ENCODE measurements around the gene FBXO17.
A peak's percentile ranks its signal among the peaks of the same experiment; 100 is the strongest.
"Not testable (repeated sequence)": the region's sequence is repeated elsewhere in the genome, so short reads cannot be mapped to it uniquely, and the experiment has no call there.

The FBXO17 gene

DNA sequence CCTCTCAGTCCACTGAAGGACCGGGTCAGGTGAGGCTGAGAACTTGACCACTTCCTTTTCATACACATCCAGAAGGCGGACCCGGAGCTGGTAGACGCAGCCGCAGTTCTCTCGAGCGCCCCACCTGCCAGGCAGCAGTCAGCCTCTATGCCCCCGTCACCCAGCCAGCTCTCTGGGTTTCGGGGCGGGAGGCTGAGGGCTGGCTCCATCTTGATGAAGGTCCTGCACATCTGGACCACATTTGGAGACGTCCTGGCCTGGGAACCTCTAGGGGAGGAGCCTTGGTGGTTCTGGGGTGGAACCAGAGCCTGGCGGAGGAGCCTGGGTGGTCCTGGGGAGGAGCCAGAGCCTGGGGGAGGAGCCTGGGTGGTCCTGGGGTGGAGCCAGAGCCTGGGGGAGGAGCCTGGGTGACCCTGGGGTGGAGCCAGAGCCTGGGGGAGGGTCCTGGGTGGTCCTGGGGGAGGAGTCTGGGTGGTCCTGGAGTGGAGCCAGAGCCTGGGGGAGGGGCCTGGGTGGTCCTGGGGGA is 30.5 kb downstream of the FBXO17 start:
- no peak for DNase-seq (ENCODE audit: low read depth in 2 of 2)

DNA sequence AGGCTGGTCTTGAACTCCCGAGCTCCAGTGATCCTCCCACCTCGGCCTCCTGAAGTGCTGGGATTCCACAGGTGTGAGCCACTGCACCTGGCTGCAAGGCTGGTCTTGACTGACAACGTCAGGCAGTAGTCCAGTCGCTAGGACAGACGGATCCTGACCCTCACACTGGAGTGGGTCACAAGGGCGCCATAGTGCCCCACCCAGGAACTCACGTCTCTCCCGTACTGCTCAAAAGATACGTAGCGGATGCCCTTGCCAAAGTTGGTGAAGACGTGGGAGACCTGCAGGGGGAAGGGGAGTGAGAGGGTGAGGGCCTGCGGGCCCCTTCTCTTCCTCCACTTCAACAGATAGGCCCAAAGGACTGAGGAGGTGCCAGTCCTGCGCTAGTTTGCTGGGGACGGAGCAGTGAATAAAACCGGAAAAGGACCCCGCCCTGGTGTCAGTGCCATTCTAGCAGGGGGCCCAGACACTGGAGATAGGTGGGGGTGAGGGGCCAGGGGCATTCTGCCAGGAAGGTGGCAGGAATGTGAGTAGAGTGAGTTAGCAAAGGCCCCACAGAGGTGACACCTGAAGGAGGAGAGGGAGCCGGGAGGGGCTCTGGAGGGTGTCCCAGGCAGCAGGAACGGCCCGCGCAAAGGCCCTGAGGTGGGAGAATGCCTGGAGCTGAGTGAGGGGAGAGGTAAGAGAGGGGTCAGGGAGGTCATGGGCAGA is 32.9 kb downstream of the FBXO17 start:
- DNase-seq (ENCODE audit: low read depth in 2 of 2), result no peak

DNA sequence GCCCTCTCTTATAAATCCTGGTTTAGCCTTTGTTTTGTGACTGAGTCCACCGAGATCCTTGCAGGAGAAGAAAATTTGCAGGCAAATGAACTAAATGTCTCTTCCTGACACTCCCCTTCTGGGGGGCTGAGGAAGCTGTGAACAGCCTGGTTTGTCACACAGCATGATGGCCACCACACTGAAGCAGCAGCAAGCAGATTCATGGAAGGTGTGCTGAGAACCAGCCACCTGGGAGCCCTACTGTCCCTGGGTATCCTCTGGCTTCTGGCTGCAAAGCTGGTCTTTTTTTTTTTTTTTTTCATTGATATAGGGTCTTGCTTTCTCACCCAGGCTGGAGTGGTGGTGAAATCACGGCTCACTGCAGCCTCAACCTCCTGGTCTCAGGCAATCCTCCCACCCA is 33.6 kb downstream of the FBXO17 start:
- DNase-seq (ENCODE audit: low read depth in 2 of 2), result no peak

DNA sequence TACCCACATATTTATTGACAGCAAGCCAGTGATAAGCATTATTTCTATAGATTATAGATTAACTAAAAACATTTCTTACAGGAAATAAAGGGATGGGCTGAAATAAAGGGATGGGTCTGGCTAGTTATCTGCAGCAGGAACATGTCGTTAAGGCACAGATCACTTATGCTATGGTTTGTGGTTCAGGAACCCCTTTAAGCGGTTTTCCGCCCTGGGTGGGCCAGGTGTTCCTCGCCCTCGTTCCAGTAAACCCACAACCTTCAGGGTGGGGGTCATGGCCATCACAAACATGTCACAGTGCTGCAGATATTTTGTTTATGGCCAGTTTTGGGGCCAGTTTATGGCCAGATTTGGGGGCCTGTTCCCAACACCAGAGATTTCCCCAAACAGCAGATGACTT is 34.1 kb downstream of the FBXO17 start:
- not testable (repeated sequence) for DNase-seq (ENCODE audit: low read depth in 2 of 2)

- DNase-seq (ENCODE audit: low read depth in 2 of 2), result no peak
These were observed 35.6 kb downstream of the FBXO17 start for GRCh38 chr19:38939957-38940356.

DNA sequence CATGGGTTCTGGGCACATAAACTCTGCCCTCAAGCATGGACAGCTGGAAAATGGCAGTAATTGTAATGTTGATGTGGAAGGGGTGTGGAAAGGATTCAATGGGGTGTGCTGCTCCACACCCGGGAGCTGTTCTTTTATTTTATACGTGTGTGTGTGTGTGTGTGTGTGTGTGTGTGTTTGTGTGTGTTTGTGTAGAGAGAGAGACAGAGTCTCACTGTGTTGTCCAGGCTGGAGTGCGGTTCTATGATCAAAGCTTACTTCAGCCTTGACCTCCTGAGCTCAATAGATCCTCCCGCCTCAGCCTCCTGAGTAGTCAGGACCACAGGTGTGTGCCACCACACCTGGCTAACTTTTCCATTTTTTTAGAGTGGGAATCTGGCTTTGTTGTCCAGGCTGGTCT is 42.0 kb downstream of the FBXO17 start:
- no peak for DNase-seq (ENCODE audit: low read depth in 2 of 2)

DNA sequence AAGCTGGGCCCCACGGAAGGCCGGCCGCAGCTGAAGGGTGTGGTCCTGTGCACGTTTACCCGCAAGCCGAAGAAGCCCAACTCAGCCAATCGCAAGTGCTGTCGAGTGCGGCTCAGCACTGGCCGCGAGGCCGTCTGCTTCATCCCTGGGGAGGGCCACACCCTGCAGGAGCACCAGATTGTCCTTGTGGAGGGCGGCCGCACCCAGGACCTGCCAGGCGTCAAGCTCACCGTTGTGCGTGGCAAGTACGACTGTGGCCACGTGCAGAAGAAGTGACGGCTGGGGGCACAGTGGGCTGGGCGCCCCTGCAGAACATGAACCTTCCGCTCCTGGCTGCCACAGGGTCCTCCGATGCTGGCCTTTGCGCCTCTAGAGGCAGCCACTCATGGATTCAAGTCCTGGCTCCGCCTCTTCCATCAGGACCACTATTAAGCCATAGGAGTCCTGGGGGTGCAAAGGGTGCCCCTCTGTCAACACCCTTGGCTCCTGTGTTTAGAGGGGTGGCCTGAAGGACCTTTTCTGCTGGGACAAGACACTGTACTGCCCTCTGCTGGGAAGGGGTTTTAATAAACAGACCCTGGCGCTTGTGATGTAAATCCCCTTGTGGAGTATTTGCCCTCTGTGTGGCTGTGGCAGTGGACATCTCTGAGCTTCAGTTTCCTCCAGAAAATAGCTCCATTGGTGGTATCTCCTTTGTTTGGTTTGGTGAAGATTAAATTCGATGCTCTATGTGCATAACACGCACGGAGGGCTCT is 42.9 kb downstream of the FBXO17 start:
- DNase-seq (ENCODE audit: low read depth in 2 of 2), result no peak

DNA sequence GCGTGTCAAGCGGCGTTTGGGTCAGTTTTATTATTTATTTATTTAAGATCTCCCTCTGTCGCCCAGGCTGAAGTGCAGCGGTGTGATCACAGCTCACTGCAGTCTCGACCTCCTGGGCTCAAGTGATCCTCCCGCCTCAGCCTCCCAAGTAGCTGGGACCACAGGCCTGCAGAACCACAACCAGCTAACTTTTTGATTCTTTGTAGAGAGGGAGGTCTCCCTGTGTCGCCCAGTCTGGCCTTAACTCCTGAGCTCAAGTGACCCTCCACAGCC is 44.1 kb downstream of the FBXO17 start:
- DNase-seq (ENCODE audit: low read depth in 2 of 2), result no peak

DNA sequence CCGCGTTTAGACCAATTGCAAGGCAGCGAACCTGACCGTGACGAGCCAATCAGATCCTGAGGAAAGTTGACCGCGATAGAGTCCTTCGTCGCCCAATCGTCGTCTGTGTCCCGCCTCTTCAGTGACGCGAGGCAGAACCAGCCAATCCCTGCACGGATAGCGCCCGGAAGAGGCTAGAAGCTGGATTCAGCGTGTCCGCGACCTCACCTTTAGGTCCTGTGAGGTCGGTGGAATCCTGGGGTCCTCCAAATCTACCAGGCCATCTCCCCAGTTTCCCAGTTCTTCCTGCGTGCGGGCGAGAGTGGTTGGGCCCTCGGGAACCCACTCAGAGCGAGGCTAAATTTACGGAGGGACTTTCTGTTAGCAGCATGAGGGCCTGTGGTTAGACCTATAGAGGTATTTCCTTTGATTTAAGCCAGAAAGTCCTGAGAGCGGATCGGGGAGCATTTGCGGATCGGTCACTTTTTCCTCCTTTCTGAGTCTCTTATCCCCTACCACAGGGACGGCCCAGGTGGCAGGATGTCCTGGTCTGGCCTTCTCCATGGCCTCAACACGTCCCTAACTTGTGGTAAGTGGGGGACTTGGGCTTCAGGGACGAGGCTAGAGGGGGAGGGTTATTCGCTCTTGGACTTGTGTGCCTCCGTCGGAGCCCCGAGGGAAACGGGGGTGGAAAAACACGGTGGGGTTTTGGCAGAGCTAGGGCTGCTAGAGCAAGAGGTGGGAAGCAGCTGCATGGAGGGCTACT is 44.6 kb downstream of the FBXO17 start, which contains the start of gene MRPS12:
Gene MRPS12 (plus strand): TSS at position 169 of the 745 bp plus-strand sequence. CDS start 351 bp downstream, at position 520.
- DNase-seq (ENCODE audit: low read depth in 2 of 2), result peak; percentile 95 to 98

GRCh38 chr19:38929929-38930775 is 45.4 kb downstream of the FBXO17 start, which contains the start of gene SARS2:
Gene SARS2, minus strand, starts transcription at chr19:38930763. Its CDS starts 27 bp downstream, at chr19:38930736.
- DNase-seq (ENCODE audit: low read depth in 2 of 2), result peak; percentile 84 to 85

GRCh38 chr19:38928391-38929001 is 47.0 kb downstream of the FBXO17 start:
- DNase-seq (ENCODE audit: low read depth in 2 of 2), result no peak

- DNase-seq (ENCODE audit: low read depth in 2 of 2), result peak in 1 of 2 donors; percentile 12
These were observed 51.2 kb downstream of the FBXO17 start for GRCh38 chr19:38924388-38924787.

DNA sequence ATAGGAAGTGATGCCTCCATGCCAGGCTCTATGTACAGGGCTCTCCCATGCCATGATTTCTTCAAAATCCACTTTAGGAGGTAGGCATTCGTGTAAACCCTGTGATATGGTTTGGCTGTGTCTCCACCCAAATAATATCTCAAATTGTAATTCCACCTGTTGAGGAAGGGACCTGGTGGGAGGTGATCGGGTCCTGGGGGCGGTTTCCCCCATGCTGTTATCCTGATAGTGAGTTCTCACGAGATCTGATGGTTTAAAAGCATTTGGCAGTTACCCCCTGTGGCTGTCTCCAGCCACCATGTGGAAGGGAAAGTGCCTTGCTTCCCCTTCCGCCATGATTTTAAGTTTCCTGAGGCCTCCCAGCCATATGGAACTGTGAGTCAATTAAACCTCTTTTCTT is 53.1 kb downstream of the FBXO17 start:
- no peak for DNase-seq (ENCODE audit: low read depth in 2 of 2)

- DNase-seq (ENCODE audit: low read depth in 2 of 2), result no peak
These were observed 53.9 kb downstream of the FBXO17 start for GRCh38 chr19:38921420-38922274.

DNA sequence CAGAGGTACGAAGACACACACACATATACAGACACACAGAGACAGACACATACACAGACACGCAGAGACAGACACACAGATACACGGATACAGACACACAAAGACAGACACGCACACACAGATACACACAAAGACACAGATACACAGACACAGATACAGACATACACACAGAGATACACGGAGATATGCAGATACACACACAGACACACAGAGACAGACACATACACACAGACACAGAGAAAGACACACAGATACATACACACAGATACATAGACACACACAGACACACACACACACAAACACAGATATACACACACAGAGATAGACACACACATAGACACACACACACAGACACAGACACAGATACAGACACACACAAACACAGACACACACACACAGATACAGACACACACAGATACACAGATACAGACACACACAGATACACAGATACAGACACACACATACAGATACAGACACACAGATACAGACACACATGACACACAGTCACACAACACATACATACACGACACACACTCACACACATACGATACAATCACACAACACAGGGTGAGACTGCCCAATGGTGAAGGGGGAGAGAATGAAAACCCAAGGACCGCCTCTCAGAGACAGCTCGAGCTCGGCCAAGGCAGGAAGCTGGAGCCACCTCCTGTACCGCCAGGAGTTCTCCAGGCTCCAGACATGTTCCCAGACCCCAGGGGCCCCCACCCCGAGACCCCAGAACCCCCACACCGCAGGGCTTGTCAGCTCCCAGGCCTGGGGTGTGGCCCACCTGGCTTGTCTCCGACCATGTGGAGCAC is 54.7 kb downstream of the FBXO17 start:
- no peak for DNase-seq (ENCODE audit: low read depth in 2 of 2)

DNA sequence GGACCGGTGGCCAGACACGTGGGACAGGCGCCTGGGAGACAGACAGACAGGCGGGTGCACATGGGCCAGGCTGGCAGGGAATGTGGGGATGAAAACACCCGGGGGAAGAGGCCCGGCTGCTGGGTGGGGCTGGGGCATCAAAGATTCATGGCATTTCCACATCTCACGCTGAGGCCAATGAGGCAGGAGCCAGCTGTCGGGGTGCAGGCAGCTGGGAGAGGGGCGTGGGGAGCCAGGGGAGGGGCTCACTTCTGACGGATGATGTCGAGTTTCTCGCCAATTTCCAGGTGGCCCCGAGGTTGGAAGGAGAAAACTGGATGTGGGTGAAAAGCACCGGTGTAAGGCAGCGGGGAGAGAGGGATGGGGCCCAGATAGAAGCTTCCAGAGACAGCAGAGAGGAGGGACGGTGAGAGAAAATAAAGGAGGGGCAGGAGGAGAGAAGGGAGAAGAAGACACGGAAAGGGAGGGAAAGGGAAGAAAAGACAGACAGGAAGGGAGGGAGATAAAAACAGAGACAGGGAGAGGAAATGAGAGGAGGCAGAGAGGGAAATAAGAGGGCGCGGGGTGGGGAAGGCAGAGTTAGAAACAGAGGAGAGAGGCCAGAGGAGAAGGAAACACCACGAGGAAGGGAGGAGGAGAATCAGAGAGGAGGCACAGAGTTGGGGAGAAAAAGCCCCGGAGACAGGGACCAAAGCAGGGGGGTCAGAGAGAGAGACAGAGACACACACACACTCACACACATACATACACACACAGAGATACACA is 55.5 kb downstream of the FBXO17 start:
- no peak for DNase-seq (ENCODE audit: low read depth in 2 of 2)

GRCh38 chr19:38918526-38918925 is 57.0 kb downstream of the FBXO17 start:
- DNase-seq (ENCODE audit: low read depth in 2 of 2), result no peak

DNA sequence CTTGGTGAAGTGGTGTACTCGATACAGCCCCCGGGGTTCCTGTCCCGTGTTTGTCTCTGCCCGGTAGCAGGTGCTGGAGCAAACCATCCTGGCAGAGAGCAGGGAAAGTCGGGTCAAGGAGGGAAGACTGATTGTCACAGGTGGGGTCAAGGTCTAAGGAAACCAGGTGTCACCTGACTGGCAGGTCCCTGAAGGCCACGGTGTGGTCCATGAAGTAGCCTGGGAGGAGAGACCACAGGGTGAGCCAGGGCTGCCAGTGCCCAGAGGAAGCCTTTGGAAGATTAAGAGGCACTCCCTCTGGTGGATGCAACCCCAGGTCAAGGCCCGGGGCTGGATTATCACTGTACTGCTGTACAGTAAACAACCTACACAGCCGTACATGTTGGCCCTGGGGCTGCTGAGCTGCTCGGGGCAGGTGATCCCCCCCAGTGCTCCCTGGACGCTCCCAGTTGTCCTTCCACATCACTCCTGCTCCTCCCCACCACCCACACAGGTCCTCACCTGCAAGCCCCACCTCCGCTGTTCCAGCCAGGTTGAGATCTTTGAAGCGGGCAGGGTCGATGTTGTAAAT is 57.5 kb downstream of the FBXO17 start:
- DNase-seq (ENCODE audit: low read depth in 2 of 2), result no peak
